Activated naive CD4-positive, alpha-beta T cell treated with Interleukin-2 at 50 U/mL for 16 hours (primary cell): ENCODE results near the gene FOSL1.

Experiments
- DNase-seq: peaks from one replicate; pipeline ENCODE4 v3.0.0-alpha.2; 2020

FOSL1 gene

GRCh38 chr11:65919141-65919572 is 19.0 kb upstream of the FOSL1 start, which contains the start of gene DRAP1:
Gene DRAP1, plus strand, starts transcription at chr11:65919426. Its CDS starts 76 bp downstream, at chr11:65919502.
- DNase-seq, result peak; percentile 98

GRCh38 chr11:65918211-65919140 is 18.3 kb upstream of the FOSL1 start, which contains the start of gene C11orf68:
Gene C11orf68, minus strand, starts transcription at chr11:65919062. Its CDS starts 31 bp downstream, at chr11:65919031.
- DNase-seq, result no peak

GRCh38 chr11:65917434-65918210 is 17.4 kb upstream of the FOSL1 start:
- no peak for DNase-seq

GRCh38 chr11:65917077-65917433 is 16.9 kb upstream of the FOSL1 start:
- DNase-seq, result no peak

GRCh38 chr11:65916391-65916790 is 16.2 kb upstream of the FOSL1 start:
- DNase-seq, result no peak

GRCh38 chr11:65915821-65916251 is 15.6 kb upstream of the FOSL1 start:
- DNase-seq, result no peak

GRCh38 chr11:65915101-65915820 is 15.1 kb upstream of the FOSL1 start:
- no peak for DNase-seq

GRCh38 chr11:65912845-65913244 is 12.7 kb upstream of the FOSL1 start:
- no peak for DNase-seq

GRCh38 chr11:65911682-65912568 is 11.7 kb upstream of the FOSL1 start:
- DNase-seq, result no peak

GRCh38 chr11:65907878-65908277 is 7.7 kb upstream of the FOSL1 start:
- DNase-seq, result no peak

- DNase-seq, result no peak
These were observed 6.4 kb upstream of the FOSL1 start for GRCh38 chr11:65906602-65907001.

GRCh38 chr11:65903715-65904114 is 3.5 kb upstream of the FOSL1 start:
- DNase-seq, result no peak

GRCh38 chr11:65903068-65903481 is 2.9 kb upstream of the FOSL1 start:
- DNase-seq, result no peak

- no peak for DNase-seq
These were observed 652 bp upstream of the FOSL1 start for GRCh38 chr11:65900899-65901180.

GRCh38 chr11:65899356-65900124 is 648 bp downstream of the FOSL1 start:
- peak; percentile 80 for DNase-seq

- no peak for DNase-seq
These were observed 1.4 kb downstream of the FOSL1 start for GRCh38 chr11:65898656-65899355.

- DNase-seq, result no peak
These were observed 3.1 kb downstream of the FOSL1 start for GRCh38 chr11:65897020-65897471.

GRCh38 chr11:65896034-65896999 is 3.9 kb downstream of the FOSL1 start:
- no peak for DNase-seq

- DNase-seq, result no peak
These were observed 4.7 kb downstream of the FOSL1 start for GRCh38 chr11:65895482-65895981.
